Tracheal epithelial cell (primary cell): Measurements from ENCODE around the gene SDHB. TPM values are rescaled to one million over a fixed set of nuclear protein-coding genes. Genes with fewer than 3 reads are reported as not detected.

ENCODE experiments used
- total RNA-seq: library from RNA; depleted of rRNA; stranded (reverse); fragments of >200 nt; gene quantifications from 2 replicates; pipeline ENCODE4 v1.2.1, GENCODE V29; 2014

SDHB gene
- 186 and 229 TPM in 2 replicates for total RNA-seq

DNA sequence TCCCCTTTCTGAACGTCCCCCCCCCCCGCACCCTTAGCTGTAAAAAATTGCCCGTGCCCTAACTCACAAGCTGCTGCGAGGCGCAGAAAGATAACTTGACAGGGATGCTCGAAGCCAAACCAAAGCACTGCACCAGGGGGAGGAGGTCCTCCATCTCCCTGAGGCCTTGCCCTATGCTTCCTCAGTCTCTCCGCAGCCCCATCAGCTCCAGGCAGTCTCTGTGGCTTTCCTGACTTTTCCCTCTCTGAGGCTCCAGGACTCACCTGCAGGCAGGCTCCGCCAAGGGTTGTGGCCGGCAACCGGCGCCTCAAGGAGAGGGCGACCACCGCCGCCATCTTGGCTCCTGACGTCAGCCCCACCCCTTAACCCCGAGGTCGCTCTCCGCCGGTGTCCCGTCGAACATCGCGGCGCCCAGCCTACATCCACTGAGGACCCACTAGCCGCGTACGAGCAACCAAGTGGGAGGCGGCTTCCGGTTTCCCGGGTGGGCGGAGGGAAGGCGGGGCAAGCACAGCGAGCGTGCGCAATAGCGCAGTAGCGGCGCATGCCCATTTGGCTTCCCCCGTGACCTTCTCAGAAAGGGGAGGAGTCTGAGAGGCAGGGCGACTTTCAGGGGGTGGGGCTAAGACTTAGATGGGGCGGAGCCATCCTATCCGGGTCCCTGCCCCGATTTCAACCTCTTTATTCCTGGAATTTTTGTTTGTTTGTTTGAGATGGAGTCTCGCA, at the start of gene SDHB:
TSS of gene SDHB (minus strand) at position 348 of the 726 bp plus-strand sequence. CDS start at position 335, 13 bp downstream.

DNA sequence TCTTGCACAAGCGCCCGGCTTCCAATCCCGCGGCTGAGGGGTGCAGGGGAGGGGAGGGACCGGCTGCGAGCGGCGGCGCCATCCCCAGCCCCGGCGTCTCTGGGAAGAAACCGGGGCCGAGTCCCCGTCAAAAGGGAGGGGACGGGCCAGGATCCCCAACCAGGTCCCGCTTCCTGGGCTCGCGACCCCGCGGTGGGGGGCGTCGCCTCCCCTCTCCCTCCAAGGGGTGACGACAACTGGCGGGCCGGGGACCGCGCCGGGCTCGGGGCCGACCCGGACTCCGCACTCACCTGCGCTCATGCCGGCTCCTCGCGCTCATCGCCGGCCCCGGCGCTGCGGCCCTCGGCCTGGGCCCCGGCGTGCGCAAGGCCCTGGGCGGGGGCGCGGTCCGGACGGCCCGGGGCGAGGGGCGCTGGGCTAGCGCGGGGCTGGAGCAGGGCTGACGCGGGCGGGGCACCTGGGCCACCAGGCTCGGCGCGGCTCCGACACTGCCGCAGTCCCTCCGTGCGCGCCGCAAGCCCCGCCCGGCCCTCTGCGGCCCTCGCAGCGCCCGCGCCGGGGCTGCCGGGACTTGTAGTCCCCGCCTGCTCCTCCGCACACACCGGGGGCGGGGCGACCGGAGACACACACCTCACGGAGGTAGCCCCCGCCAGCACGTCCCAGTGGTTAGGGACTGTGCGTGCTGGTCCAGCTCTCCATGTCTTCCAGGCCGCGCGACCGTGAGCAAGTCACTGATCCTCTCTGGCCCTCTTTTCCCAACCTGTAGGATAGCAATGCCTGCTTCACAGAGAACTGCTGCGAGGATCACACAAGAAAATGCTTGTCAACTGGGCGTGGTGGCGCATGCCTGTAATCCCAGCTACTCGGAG, 42.2 kb downstream of the SDHB start, which contains the start of gene ATP13A2:
TSS of gene ATP13A2 (minus strand) at position 490 of the 869 bp plus-strand sequence. CDS start at position 300, 190 bp downstream.

DNA sequence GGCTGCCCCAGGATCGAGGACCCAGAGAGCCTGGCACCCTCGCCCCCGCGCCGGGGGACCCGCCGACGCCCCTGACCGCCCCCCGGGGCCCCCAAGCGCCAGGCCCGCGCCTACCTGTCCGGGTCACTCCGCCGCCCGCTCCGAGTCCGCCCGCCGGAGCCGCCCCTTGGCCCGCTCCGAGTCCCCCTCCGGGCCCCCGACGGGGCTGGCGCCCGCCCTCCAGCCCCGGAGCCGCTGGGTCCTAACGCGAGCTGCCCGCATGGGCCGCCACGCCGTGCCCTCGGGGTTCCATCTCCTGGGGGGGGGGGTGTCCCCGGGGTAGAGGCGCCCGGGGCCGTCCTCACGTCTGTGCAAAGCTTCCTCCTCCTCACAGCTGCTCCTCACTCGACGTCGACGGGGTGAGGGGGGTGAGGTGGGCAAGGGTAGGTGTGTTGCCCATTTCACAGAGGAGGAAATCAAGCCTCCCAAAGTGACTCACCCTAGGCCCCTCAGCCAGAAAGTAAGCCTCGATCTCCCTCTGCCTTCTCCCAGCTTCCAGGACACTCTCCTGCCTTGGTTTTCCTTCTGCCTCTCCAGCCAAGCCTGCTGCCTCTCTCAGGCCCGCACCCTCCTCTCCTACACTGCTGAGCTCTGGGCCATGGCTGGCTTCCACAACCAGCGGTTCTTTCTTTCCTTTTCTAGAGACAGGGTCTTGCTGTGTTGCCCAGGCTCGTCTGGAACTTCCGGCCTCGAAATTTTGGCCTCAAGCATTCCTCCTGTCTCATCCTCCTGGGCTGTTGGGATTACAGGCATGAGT, 73.2 kb downstream of the SDHB start, which contains the start of gene MFAP2:
TSS of gene MFAP2 (minus strand) at position 148 of the 796 bp plus-strand sequence. CDS start 2,347 bp downstream, outside the sequence.

Other genes starting within 250 kb of the SDHB start
- gene RNU1-2, start 158.1 kb downstream of the SDHB start, total RNA-seq = under 0.01 TPM in 2 replicates
- gene CROCC, start 132.1 kb downstream of the SDHB start, total RNA-seq = 6.0 and 22.0 TPM in 2 replicates
- gene MFAP2, start 73.4 kb downstream of the SDHB start, total RNA-seq = 6.4 and 22.4 TPM in 2 replicates
- 68.8 and 74.0 TPM in 2 replicates for gene ATP13A2, start 42.1 kb downstream of the SDHB start, total RNA-seq
- gene PADI2, start 65.4 kb upstream of the SDHB start, total RNA-seq = 0.85 and 25.5 TPM in 2 replicates
- gene PADI1, start 151.1 kb upstream of the SDHB start, total RNA-seq = 5.5 and 6.5 TPM in 2 replicates
- 0.43 and 1.2 TPM in 2 replicates for gene PADI3, start 195.1 kb upstream of the SDHB start, total RNA-seq